ENCODE data around the gene RUNX2.

Gene RUNX2

DNA sequence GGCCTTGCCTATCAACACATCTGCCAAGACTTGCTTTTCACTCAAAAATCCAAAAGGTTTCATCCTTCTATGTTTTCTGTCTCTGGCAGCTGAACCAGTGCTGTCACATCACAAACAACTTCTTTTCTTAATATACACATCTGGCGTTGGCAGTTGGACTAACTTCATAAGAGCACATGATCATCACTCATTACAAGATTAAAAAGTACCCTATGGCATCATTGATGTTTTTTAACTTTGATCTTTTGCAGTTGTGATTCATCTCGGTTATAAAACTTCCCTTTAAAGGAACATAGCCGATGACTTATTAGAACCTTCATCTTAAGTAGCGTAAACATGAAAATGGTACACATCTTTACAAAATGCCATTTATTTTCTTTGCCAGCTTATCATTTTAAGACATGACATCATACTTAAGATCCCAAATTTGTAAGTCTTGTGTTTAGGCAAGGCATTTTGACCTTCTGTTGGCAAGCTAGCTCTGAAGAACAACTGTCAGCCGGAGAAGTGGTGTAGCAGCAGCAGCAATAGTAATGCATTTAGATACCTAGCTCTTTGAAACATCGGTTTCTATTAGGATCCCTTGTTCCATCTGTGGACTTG, 113.8 kb downstream of the RUNX2 start:
- TF ChIP-seq GATA3 (IDR thresholded peaks at IDR 0.05; ENCODE audit: low read depth, low read length), result no peak
- no peak for TF ChIP-seq GATA2 (IDR thresholded peaks at IDR 0.05; ENCODE audit: low read depth, low read length)

DNA sequence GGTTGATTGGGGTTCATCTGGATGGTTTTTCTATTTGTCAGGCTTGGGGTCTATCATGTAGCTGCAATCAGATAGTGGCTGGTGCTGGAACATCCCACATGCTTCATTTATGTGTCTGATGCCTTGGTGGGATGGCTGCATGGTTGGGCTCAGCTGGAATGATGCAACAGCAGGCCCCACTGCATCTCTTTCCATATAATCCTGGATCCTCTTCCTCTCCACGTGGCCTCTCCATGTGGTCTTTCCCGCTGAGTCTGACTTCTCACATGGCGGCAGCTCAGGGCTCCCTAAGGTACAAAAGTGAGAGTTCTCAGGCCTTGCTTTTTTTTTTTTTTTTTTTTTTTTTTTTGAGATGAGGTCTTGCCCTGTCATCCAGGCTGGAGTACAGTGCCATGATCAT, 114.6 kb downstream of the RUNX2 start:
- TF ChIP-seq GATA2 (IDR thresholded peaks at IDR 0.05; ENCODE audit: low read depth, low read length) (no peak), GATA3 (IDR thresholded peaks at IDR 0.05; ENCODE audit: low read depth, low read length) (no peak)

DNA sequence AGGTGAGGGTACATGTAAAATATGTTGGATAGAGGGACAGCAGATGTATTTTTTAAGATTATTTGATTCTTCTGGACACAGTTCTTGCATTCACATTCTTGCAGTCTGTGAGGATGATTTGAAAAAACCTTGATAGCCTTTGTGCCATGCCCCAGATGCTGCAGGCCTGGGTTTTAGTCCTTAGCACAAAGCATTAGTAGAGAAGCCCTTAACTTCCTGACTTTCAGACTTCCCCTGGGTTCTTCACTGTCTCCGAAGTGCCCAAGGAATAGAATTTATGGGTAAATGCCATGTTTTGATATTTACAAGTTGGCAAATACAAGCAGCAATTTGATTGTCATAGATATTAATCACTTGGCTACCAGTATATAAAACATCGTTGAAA, 117.2 kb downstream of the RUNX2 start:
- TF ChIP-seq GATA2 (IDR thresholded peaks at IDR 0.05; ENCODE audit: low read depth, low read length) (no peak), GATA3 (IDR thresholded peaks at IDR 0.05; ENCODE audit: low read depth, low read length) (no peak)

DNA sequence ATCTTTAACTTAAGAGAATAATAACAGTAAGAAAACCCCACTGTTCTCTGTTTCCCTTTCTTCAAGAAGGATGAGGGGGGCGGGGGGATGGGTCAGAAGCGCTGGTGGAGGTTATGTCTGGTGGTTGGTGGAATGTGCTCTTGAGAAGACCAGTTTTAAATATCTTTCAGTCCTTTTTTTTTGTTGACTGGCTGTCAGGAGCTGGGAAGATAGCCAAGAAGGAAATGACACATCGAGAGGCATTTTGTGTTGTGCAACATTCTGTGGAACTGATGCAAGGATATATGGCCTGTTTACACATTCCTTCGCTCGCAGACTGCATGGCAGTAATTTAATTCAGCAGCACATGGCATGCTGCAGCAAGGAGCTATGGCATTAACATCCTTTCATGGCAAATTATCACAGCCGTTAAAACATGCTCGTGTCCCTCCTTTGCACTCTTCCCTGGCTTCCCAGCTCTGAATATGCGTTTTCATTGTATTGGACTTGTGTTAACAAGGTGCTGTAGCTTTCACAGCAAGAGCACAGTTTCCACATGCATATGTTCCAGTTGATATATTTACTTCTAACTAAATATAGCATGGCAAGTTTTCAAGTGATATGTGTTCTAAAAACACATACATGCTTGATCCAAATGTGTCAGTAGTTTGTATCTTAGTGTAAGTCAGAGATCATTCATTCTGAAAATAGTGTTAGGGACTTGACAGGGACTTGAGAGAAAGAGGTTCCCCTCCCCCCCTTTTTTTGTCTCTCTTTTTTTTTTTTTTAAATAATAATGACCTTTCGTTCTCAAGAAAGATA, 117.8 kb downstream of the RUNX2 start:
- TF ChIP-seq GATA2 (IDR thresholded peaks at IDR 0.05; ENCODE audit: low read depth, low read length) (no peak), GATA3 (IDR thresholded peaks at IDR 0.05; ENCODE audit: low read depth, low read length) (no peak)

DNA sequence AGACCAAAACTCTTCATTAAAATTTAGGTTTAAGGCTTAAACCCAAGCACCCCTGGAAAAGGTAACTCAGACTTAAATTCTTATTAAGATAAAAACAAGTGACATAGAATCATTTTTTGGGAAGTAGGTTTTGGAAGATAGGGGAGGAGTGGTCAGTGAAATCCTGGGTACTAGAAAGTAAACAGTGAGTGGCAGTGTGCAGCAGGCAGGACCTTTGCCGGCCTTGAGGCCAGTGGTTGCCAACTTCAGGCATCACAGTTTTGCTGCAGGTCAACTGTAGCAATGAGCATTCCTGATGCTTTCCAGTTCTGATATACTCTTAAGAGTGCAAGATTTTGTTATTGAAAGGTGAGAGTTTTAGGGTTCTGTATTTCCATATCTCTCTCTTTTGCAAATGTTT, 118.9 kb downstream of the RUNX2 start:
- no peak for TF ChIP-seq GATA2 (IDR thresholded peaks at IDR 0.05; ENCODE audit: low read depth, low read length)
- no peak for TF ChIP-seq GATA3 (IDR thresholded peaks at IDR 0.05; ENCODE audit: low read depth, low read length)

DNA sequence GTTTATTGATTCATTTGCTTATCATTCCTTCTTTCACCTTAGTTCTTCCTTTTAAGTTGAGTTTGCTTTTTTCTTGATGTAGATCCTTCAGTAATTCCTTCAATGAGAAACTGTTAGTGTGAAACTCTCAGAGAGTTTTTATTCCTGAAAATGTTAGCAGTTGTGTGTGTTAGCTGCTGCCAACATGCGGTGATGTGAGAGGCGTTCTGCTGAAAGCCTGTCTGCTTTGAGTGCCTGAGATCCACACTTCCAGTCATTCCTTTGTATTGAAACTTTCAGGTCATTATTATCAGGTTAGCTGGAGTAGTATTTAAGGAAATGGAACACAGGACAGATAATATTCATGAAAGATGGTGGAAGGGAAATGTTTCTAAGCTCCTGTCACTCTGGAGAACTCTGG, 119.6 kb downstream of the RUNX2 start:
- TF ChIP-seq GATA3 (IDR thresholded peaks at IDR 0.05; ENCODE audit: low read depth, low read length), result no peak
- TF ChIP-seq GATA2 (IDR thresholded peaks at IDR 0.05; ENCODE audit: low read depth, low read length), result no peak

DNA sequence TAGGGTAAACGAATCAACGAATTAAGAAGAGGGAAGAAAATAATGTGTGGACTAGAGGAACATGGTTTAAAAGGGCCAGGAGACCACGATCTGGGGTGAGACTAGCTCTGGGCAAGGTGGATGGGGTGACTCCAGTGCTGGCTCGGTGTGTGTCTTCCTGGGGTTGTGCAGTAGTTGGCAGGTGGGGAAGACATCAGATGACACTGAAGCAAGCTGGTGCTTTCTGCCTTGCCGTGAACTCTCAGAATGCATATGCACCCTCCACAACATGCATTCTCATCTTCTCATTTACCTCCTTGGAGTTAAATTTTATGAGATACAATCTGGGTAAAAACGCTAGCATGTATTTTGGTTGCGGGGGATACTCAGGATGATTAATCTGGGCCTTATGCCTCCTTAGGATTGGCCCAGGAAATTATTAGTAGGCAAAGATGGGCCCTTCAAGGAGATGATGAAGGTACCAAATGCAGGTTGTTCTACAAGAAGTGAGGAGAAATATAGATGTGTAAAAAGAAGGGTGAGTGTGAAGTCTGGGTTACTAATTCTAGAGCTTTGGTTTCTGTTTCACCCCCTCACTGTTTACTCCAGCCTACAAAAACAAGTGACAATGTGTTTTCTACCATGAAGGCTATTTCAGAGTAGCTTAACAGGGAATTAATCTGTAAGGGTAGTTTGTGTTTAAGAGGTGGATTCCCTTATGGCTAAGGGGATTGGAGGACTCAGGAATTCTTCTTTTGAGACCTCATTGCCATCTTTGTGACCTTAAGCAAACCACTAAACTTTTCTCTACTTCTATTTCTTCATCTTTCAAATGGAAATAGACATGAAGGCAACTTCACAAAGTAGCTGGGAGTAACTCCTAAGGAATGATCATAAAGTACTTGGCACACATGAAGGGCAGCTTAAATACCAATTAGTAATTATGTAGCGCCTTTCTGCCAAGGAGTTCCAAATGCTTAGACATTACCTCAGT, 120.6 kb downstream of the RUNX2 start:
- no peak for TF ChIP-seq GATA3 (IDR thresholded peaks at IDR 0.05; ENCODE audit: low read depth, low read length)
- no peak for TF ChIP-seq GATA2 (IDR thresholded peaks at IDR 0.05; ENCODE audit: low read depth, low read length)

DNA sequence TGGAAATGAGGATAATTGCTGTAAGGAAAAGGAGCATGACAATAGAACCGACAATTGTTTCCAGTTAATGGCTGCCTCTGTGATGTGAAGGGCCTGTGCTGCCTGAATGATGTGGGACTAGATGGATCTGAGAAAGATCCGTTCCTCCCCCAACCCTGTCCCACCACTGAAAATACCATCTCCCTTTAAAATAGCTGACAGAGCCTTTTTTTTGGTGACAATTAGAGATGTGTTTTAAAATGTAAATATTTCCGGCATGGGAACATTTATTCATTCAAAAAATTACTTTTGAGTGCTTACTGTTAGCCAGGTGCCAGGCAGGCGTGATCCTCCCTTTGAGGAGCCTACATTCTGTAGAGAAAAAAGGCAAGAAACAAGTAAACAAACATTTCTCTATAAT, 122.0 kb downstream of the RUNX2 start:
- TF ChIP-seq GATA2 (IDR thresholded peaks at IDR 0.05; ENCODE audit: low read depth, low read length) (no peak), GATA3 (IDR thresholded peaks at IDR 0.05; ENCODE audit: low read depth, low read length) (no peak)

DNA sequence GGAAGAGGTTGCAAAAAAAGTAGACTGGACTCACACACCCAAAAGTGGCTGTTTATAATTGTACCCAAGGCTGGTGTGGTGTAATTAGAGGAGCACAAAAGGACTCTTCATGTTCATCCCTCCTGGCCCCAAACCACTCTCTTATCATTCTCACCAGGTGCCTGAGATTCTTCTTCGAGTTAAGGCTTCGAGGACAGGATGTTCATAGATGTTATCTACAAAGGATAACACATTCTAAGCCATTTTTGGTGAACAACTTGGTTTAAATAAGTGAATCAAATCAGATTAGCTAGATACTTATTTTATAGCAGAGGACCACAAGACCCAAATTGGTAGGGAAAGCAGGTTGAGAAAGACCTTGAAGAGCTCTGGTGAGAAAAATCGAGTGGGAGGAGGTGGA, 122.7 kb downstream of the RUNX2 start:
- no peak for TF ChIP-seq GATA2 (IDR thresholded peaks at IDR 0.05; ENCODE audit: low read depth, low read length)
- no peak for TF ChIP-seq GATA3 (IDR thresholded peaks at IDR 0.05; ENCODE audit: low read depth, low read length)

DNA sequence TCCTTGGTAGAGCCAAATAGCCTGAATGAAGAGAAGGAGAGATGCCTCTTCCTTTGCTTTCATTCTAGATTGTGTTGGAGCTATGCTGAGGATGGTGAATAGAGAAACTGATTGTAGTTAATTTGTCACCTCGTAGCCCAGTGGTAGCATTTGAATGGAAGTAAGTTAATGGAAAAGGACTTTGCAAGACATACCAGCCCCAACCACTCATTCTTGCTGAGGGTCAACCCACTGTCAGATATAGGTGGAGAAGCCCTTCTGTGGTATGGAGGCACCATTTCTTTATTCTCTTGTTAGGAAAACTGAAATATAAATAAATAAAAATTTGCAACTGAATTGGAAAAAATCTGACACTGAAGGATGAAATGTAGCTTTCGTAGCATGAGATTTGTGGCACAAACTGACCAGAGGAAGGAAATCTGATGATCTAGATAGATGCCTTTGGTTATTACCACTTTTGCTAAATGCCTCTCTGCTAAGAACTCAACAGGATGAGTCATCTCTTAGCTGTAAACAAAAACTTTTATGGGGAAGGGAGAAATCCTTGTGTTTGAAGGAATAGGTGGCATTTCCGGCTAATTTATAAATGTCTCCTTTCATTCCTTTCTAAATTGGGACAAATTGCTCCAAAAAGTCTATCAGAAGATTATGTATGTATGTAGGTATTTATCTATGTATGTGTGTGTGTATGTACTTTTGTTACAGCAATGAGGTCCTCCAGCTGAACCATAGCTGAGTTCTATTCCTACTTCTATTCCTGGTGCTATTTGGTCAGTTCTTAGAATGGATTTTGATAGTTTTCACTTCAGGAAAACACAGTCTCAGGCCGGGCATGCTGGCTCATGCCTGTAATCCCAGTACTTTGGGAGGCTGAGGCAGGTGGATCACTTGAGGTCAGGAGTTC, 126.1 kb downstream of the RUNX2 start:
- TF ChIP-seq GATA2 (IDR thresholded peaks at IDR 0.05; ENCODE audit: low read depth, low read length), result no peak
- TF ChIP-seq GATA3 (IDR thresholded peaks at IDR 0.05; ENCODE audit: low read depth, low read length), result no peak

DNA sequence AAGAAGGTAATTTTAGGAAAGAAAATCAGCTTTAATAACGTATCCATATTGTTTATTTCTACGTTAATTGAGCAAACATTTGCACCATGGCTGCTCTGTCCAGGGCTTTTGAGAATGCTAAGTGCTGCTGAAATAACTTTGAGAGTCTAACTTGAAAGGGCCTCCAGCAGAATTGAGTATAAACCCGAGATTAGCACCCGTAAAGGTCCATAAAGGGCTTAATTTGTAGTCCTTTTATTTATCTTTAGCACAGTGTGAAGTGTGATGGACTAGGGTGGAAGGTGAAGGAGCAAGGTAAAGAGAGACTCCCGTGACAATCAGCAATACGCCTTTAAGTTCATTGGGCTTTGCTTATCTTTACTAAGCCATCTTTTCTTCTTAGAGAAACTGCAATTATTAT, 127.3 kb downstream of the RUNX2 start:
- TF ChIP-seq GATA2 (IDR thresholded peaks at IDR 0.05; ENCODE audit: low read depth, low read length) (no peak), GATA3 (IDR thresholded peaks at IDR 0.05; ENCODE audit: low read depth, low read length) (no peak)

DNA sequence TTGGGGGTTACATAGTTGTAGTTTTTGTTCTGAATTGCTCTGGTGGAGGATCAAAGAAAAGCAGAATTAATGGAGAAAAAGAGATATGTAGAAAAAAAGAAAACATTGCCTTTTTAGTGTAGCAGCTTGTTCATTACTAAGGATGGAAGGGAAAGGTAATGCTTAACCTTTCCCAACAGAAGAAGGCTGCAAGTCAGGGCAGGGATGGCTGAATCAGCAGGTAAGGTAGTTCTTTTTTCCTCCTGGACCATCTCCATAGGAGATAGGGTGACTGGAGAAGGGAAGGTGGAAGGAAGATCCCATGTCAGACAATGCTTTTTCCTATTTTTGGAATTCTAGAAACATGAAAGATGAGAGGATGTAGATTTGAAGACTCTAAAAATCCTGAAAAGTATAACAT, 129.0 kb downstream of the RUNX2 start:
- TF ChIP-seq GATA3 (IDR thresholded peaks at IDR 0.05; ENCODE audit: low read depth, low read length) (no peak), GATA2 (IDR thresholded peaks at IDR 0.05; ENCODE audit: low read depth, low read length) (no peak)

DNA sequence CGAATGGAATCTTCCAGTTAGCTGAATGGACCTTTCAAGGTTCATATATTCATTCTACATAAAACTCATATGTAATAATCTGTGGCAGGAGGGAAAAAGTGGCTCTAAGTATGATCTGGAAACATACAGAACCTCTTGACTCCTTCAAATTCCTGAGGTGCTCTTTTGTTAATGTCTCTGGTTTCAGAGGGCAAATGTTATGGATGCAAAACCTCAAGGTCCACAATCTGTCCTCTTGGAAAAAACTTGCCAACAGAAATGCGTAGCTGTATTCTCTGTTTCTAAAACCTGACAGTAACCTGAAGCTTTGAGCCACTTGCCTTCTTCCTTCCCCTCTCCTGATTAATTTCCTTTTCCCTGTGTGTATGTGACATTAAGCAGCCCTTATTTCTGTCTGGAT, 130.5 kb downstream of the RUNX2 start:
- no peak for TF ChIP-seq GATA3 (IDR thresholded peaks at IDR 0.05; ENCODE audit: low read depth, low read length)

Measured in SH-SY5Y (cell line).